Loucy (cell line): ENCODE results near the gene ST3GAL3.

Experiments used
- EZH2phosphoT487 ChIP-seq: fragments of 200-600 bp; IDR thresholded peaks from 2 replicates; pipeline ENCODE4 v1.6.1; 2018; ENCODE audit warnings: antibody characterized with exemption, mild to moderate bottlenecking, moderate library complexity, borderline replicate concordance
- TF ChIP-seq, protein P1 (sequence below): fragments of 200-600 bp; sonication (generic); conservative IDR thresholded peaks from 2 replicates; pipeline ENCODE4 v1.5.1; 2014; ENCODE audit warnings: mild to moderate bottlenecking, antibody characterized with exemption, low read length

DNA sequence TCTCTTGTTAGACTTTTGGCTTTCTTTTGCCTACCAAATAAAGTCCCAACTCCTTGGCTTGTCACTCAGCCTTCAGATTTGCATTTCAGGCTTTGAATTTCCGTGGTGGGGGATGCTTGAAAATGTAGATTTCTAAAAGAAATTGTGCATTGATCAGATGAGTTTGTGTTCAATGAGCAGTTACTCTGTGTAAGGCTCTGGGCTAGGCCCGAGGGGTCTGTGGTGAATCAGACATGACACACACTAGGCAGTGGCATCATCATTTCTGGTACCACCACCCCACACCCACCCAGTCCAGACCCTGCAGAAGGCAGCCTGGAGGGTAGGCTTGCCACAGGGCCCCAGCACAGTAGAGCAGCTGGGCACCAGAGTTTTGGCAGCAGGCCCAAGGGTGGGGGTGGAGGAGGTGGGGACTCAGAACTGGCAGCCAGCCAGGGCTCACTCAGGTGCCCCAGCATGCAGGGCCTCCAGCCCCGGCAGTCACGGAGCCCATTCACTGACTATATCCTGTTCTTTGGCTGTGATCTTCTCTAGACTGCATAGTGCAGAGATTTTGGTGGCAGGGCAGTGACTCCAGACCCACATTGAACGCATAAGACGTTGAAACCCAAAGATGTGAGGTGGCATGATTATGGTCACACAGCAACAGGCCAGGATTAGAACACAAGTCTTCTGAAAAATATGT lies 129.1 kb downstream of the ST3GAL3 start:
- TF ChIP-seq, protein P1, sequence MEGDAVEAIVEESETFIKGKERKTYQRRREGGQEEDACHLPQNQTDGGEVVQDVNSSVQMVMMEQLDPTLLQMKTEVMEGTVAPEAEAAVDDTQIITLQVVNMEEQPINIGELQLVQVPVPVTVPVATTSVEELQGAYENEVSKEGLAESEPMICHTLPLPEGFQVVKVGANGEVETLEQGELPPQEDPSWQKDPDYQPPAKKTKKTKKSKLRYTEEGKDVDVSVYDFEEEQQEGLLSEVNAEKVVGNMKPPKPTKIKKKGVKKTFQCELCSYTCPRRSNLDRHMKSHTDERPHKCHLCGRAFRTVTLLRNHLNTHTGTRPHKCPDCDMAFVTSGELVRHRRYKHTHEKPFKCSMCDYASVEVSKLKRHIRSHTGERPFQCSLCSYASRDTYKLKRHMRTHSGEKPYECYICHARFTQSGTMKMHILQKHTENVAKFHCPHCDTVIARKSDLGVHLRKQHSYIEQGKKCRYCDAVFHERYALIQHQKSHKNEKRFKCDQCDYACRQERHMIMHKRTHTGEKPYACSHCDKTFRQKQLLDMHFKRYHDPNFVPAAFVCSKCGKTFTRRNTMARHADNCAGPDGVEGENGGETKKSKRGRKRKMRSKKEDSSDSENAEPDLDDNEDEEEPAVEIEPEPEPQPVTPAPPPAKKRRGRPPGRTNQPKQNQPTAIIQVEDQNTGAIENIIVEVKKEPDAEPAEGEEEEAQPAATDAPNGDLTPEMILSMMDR, result no peak
- no peak for TF ChIP-seq EZH2phosphoT487
